ENCODE measurements around the gene RCSD1.

Gene RCSD1

DNA sequence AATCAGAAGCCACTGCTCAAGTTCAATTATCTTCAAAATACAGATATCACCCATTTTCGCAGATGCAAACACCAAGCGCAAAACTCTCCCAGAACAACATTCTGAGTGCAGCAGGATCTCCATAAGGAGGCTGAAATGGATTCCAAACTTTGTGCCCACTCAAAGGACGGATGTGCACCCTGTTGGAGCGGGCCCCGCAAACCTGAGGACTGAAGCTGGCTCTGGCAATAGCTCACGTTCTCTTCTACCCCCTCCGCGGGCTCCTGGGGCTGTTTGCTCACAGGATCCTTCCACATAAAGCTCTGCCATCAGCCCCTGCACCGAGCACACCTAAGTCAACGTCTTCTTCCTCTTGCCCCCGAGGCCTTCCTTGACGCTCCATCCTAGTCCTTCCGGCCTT, 11.7 kb upstream of the RCSD1 start (continued):
- TF ChIP-seq ZNF8 (CRISPR knock-in tag; IDR thresholded peaks at IDR 0.05) = no peak
- no peak for TF ChIP-seq ESRRG (CRISPR knock-in tag; IDR thresholded peaks at IDR 0.05)
- no peak for TF ChIP-seq ZFP3 (CRISPR knock-in tag; IDR thresholded peaks at IDR 0.05)

DNA sequence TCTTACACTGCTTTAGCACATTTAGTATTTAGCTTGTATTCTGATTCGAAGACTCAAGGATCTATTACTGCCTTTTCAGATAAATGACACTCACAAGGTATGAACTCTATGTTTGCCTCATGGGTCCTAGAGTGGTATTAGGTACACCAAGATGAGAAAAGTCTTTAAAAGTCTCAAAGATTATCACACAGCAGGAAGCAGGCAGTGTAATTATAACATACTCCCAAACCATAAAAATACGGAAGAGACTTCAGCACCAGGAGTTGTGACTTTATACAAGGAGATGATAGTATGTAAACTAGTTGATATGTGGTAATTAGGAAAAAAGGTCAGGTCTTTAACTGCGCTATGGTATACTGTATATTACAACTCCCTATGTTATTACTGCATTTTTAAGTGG, 11.2 kb upstream of the RCSD1 start:
- ATAC-seq = no peak
- TF ChIP-seq ZFP30 (CRISPR knock-in tag; IDR thresholded peaks at IDR 0.05) = no peak
- TF ChIP-seq, protein P1, sequence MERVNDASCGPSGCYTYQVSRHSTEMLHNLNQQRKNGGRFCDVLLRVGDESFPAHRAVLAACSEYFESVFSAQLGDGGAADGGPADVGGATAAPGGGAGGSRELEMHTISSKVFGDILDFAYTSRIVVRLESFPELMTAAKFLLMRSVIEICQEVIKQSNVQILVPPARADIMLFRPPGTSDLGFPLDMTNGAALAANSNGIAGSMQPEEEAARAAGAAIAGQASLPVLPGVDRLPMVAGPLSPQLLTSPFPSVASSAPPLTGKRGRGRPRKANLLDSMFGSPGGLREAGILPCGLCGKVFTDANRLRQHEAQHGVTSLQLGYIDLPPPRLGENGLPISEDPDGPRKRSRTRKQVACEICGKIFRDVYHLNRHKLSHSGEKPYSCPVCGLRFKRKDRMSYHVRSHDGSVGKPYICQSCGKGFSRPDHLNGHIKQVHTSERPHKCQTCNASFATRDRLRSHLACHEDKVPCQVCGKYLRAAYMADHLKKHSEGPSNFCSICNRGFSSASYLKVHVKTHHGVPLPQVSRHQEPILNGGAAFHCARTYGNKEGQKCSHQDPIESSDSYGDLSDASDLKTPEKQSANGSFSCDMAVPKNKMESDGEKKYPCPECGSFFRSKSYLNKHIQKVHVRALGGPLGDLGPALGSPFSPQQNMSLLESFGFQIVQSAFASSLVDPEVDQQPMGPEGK (CRISPR knock-in tag; IDR thresholded peaks at IDR 0.05; ENCODE audit: borderline replicate concordance) = no peak

DNA sequence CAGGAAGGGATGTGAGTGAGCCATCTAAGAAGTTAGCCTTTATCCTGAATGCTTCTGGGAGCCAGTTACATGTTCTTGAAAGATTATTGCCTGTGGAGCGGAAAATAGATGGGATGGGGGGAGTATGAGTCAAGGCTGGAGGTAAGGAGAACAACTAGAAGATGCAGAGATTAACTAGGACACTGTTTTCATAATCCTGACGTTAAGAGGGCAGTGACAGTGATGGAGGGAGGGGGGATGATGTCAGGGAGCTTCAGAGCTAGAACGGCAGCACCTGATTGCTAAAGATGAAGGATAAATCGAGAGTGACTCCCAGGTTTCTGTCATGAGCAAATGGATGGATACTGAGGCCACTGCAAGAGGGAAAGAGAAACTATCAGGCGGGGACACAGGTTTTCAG, 10.0 kb upstream of the RCSD1 start:
- TF ChIP-seq OSR1 (CRISPR knock-in tag; IDR thresholded peaks at IDR 0.05) (no peak), ESRRG (CRISPR knock-in tag; IDR thresholded peaks at IDR 0.05) (no peak), ISL1 (CRISPR knock-in tag; IDR thresholded peaks at IDR 0.05) (no peak), TOX (CRISPR knock-in tag; IDR thresholded peaks at IDR 0.05; ENCODE audit: borderline replicate concordance) (no peak), GLIS3 (CRISPR knock-in tag; IDR thresholded peaks at IDR 0.05) (no peak), ZFP30 (CRISPR knock-in tag; IDR thresholded peaks at IDR 0.05) (no peak), CSDC2 (CRISPR knock-in tag; IDR thresholded peaks at IDR 0.05) (no peak), ZC3H10 (CRISPR knock-in tag; IDR thresholded peaks at IDR 0.05) (no peak), TCF4 (CRISPR knock-in tag; IDR thresholded peaks at IDR 0.05; ENCODE audit: borderline replicate concordance) (no peak), BACH2 (CRISPR knock-in tag; IDR thresholded peaks at IDR 0.05; ENCODE audit: borderline replicate concordance) (no peak), ZNF8 (CRISPR knock-in tag; IDR thresholded peaks at IDR 0.05) (no peak), SNAI2 (CRISPR knock-in tag; IDR thresholded peaks at IDR 0.05) (no peak), PPARA (CRISPR knock-in tag; IDR thresholded peaks at IDR 0.05; ENCODE audit: borderline replicate concordance) (no peak), ARNTL (CRISPR knock-in tag; IDR thresholded peaks at IDR 0.05; ENCODE audit: borderline replicate concordance, low read depth) (no peak), RARB (CRISPR knock-in tag; IDR thresholded peaks at IDR 0.05) (no peak)
- TF ChIP-seq, protein P2, sequence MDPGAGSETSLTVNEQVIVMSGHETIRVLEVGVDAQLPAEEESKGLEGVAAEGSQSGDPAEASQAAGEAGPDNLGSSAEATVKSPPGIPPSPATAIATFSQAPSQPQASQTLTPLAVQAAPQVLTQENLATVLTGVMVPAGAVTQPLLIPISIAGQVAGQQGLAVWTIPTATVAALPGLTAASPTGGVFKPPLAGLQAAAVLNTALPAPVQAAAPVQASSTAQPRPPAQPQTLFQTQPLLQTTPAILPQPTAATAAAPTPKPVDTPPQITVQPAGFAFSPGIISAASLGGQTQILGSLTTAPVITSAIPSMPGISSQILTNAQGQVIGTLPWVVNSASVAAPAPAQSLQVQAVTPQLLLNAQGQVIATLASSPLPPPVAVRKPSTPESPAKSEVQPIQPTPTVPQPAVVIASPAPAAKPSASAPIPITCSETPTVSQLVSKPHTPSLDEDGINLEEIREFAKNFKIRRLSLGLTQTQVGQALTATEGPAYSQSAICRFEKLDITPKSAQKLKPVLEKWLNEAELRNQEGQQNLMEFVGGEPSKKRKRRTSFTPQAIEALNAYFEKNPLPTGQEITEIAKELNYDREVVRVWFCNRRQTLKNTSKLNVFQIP (CRISPR knock-in tag; IDR thresholded peaks at IDR 0.05; ENCODE audit: borderline replicate concordance, low read depth) = no peak
- TF ChIP-seq, protein P3, sequence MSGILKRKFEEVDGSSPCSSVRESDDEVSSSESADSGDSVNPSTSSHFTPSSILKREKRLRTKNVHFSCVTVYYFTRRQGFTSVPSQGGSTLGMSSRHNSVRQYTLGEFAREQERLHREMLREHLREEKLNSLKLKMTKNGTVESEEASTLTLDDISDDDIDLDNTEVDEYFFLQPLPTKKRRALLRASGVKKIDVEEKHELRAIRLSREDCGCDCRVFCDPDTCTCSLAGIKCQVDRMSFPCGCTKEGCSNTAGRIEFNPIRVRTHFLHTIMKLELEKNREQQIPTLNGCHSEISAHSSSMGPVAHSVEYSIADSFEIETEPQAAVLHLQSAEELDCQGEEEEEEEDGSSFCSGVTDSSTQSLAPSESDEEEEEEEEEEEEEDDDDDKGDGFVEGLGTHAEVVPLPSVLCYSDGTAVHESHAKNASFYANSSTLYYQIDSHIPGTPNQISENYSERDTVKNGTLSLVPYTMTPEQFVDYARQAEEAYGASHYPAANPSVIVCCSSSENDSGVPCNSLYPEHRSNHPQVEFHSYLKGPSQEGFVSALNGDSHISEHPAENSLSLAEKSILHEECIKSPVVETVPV (CRISPR knock-in tag; IDR thresholded peaks at IDR 0.05) = no peak
- TF ChIP-seq, protein P1 (CRISPR knock-in tag; IDR thresholded peaks at IDR 0.05; ENCODE audit: borderline replicate concordance) = no peak
- TF ChIP-seq, protein P4, sequence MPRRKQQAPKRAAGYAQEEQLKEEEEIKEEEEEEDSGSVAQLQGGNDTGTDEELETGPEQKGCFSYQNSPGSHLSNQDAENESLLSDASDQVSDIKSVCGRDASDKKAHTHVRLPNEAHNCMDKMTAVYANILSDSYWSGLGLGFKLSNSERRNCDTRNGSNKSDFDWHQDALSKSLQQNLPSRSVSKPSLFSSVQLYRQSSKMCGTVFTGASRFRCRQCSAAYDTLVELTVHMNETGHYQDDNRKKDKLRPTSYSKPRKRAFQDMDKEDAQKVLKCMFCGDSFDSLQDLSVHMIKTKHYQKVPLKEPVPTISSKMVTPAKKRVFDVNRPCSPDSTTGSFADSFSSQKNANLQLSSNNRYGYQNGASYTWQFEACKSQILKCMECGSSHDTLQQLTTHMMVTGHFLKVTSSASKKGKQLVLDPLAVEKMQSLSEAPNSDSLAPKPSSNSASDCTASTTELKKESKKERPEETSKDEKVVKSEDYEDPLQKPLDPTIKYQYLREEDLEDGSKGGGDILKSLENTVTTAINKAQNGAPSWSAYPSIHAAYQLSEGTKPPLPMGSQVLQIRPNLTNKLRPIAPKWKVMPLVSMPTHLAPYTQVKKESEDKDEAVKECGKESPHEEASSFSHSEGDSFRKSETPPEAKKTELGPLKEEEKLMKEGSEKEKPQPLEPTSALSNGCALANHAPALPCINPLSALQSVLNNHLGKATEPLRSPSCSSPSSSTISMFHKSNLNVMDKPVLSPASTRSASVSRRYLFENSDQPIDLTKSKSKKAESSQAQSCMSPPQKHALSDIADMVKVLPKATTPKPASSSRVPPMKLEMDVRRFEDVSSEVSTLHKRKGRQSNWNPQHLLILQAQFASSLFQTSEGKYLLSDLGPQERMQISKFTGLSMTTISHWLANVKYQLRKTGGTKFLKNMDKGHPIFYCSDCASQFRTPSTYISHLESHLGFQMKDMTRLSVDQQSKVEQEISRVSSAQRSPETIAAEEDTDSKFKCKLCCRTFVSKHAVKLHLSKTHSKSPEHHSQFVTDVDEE (CRISPR knock-in tag; IDR thresholded peaks at IDR 0.05) = no peak
- no peak for ATAC-seq

Measured in SK-N-SH treated with all-trans-retinoic acid at 6 μM for 48 hours (cell line).